Amniotic stem cell (primary cell): ENCODE results near the gene AGAP1.

ENCODE experiments used
- DNase-seq: peaks from one replicate; lab custom pipeline; 2025; lab: John Stamatoyannopoulos, UW

Gene AGAP1

GRCh38 chr2:235508371-235509160 lies 14.7 kb downstream of the AGAP1 start:
- no peak for DNase-seq

DNA sequence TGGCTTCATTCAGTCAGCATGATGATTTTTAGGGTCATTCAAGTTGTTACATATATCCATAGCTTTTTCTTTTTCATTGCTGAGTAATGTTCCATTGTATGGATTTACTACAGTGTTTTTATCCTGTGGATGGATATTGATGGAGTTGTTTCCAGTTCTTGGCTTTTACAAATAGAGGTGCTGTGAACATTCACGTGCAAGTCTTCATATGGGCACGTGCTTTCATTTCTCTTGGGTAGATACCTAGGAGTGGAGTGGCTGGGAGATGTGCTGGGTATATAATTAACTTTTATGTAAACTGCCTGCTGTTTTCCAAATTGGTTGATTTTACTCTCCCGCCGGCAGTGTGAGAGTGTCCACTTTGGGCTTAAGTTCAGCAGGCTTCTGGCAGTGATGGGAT lies 16.5 kb downstream of the AGAP1 start:
- DNase-seq: no peak

DNA sequence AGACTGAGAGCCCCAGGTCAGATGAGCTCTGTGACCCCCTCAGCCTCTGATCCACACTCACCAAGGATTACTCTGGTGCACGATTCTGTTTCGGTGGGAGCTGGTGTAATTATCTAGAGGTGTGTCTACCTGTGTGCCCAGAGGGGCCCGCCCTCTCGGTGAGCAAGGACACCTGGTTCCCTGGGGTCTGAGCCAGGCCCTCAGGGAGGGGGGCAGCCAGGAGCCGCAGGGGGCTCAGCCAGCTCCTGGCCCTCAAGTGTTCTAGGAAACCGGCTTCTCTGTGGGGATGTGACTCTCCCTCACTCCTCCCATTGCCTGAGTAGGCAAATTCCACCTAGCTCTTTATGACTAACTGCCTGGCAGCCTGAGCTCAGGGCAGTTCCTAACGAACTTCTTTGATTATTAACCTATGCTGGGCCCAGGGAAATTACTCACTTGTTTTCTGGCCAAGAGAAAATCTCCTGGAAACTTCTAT lies 17.4 kb downstream of the AGAP1 start:
- DNase-seq: peak; percentile 9

DNA sequence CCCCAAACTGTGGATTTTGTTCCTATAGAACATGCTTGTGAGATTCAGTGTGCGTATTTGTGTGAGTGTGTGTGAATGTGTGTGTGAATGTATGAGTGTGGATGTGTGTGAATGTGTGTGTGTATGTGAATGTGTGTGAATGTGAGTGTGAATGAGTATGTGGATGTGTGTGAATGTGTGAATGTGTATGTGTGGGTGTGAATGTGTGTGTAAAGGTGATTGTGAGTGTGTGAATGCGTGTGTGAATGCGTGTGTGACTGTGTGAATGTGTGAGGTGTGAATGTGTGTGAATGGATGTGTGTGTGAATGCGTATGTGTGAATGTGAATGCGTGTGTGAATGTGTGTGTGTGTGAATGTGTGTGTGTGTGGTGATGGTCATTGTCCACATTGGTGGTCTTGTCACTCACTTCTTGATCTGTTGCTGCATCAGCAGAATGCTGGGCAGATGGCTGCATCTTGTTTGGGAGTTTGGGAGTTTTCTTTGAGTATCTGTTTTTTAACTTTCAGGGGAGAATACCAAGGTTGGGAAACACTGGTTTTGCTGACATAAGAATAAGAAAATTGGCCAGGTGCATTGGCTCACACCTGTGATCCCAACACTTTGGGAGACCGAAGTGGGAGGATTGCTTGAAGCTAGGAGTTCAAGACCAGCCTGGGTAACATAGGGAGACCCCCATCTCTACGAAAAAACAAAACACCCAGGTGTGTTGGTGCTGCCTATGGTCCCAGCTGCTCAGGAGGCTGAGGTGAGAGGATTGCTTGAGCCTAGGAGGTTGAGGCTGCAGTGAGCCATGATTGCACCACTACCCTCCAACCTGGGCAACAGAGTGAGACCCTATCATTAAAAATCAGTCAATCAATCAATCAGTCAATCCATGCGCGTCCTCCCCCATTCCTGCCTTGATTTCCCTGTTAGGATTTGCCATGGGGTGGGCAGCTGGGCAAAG lies 18.2 kb downstream of the AGAP1 start:
- no peak for DNase-seq

DNA sequence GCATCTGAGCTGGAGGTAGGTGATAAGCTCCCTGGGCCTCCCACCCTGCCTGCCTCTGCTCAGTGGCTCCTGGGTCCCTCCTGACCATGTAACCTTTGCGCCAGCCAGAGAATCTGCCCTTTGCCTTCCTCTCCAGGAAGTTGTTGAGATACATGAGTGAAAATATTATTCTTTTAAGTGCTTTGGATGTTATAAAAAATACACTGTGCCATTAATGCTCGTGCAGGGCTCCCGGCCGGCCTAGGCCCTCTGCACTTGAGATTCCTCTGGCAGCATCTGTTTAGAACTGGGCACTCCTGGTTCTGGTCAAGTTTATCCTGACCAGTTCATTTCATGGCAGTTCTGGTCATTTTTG lies 18.8 kb downstream of the AGAP1 start:
- DNase-seq: no peak

DNA sequence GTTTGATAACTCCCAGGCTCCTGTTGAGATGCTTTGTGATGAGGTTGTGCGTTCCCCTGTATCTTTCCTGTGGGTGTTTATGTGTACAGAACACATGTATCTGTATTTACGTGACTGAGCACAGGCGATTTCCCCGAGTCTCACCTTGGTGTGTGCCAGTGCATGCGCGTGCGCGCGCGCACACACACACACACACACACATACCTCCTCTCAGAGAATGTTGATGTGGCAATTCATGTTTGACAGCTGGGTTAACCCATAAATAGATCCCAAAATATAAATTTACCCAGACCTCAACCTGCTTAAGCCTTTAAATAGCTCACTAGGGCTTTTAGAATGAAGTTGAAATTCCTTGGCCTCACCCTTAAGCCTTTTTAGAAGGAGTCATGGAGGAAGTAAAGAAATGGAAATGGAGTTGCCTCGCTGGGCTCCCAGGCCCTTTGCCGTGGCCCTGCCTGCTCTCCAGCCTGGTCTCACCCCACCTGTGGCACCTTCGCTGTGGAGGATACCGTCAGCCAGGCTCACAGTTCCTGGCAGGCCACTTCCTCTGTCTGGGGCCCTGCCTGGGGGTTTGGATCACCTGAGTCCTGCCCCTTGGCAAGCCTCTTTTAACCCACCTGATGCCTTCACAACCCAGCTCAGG lies 20.3 kb downstream of the AGAP1 start:
- no peak for DNase-seq

DNA sequence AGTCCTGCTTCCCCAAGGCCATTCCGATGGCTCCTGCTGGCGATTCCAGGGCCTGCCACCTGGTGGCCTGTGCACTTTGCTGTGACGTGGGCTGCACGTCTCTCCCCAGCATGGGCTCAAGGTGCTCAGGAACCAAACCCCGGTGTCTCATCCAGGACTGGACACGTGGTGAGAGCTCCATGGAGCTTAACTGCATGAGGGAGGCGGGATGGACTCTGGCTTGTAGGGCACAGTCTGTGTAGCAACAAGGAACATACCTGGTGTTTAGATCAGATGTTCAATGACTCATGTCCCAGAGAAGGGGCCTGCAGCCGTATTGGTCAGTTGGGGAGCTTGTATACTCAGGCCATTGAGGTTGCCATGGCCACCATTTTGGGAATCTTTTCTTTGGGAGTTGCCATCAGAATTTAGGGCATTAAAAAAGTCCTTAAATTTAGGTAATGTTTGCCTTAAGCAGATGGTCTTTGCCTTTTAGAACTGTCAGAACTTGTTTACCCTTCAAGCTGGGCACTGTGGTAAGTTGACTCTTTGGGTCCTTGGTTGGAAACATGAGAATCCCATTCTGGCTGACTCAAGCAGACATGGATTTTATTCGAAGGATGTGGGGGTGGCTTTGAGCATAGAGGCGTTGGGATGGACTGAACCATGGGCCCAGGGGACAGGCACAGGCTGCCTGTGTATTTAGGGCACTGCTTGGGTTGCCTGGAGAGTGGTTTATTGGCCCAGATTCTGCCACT lies 21.0 kb downstream of the AGAP1 start:
- no peak for DNase-seq

- DNase-seq: no peak
Measured at GRCh38 chr2:235515364-235515742, 21.5 kb downstream of the AGAP1 start.

GRCh38 chr2:235515821-235516220 lies 22.0 kb downstream of the AGAP1 start:
- no peak for DNase-seq

DNA sequence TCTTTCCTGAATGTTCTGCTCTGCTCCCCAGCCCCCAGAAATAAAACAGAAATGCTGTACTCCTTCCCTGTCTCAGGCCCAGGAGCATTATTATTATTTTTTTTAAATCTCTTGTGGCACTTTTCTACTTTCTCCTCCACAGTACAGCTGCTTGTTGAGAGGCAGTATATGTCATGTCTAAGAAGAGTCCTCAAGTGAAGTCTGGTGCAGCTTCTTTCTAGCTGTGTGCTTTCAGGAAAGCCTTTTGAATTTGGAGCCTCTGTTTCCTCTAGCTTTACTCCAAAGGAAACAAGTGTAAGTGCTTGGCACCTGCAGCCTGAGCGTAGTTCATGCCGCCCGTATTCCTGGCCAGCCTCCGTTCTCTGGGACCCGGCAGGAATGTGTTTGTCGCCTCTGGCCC lies 22.4 kb downstream of the AGAP1 start:
- DNase-seq: no peak

- no peak for DNase-seq
Measured at GRCh38 chr2:235518322-235519090, 24.7 kb downstream of the AGAP1 start.

- DNase-seq: no peak
Measured at GRCh38 chr2:235520787-235521186, 26.9 kb downstream of the AGAP1 start.

DNA sequence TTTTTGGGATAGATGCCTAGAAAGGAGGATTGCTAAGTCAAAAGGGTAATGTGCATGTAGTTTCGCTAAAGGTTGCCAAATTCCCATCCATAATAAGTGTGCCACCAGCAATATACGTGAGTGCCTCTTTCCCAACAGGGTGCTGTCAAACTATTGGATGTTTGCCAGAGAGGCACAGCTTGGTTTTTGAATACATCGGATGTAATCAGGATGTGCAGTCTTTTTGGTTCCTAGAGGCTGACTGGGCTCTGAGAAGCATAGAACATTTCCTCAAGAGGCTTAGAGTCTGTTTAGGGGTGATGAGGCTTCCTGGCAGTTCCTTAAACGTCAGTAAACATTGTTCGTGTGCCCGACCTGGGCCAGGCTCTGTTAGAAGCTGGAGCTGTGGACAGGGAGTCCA lies 28.0 kb downstream of the AGAP1 start:
- DNase-seq: no peak

DNA sequence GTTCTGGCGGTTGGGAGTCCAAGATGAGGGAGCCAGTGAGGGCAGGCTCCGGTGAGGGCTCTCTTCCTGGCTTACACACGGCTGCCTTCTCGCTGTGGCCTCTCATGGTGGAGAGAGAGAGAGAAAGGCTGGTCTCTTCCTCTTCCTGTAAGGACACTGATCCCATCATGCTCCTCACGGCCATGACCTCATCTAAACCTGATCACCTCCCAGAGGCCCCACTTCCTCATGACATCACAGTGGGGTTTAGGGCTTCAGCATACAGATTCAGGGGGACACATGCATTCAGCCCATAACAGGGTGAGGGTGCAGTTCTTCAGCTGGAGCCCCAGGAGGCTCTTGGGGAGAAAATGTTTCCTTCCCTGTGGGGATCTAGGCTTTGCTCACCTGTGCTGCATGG lies 29.2 kb downstream of the AGAP1 start:
- no peak for DNase-seq

DNA sequence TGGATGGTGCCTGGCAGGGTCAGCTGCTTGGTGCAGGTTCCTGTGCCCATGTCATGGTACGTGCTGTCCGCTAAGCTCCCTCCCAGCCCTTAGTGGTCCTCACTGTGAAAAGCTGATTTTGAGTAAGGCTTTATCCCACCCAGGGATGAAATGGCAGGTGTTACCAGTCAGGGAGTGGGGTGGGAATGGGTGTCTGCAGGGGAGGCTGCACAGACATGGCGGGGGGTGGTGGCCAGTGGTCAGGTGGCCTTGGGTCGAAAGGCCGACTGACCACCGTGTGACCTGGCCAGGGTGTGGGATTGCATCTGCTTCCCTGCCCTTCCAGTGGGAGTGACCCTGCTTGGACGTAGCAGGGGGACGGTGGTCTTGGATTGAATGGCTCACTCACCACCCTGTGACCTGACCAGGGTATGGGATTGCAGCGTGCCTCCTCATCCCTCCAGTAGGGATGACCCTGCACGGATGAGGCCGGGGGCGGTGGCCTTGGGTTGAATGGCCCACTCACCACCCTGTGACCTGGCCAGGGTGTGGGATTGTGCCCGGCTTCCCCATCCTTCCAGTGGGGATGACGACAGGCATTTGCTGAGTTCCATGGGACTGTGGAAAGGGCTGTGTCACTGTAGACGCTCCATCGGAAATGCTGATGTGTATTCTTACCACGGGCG lies 29.8 kb downstream of the AGAP1 start:
- DNase-seq: no peak

- no peak for DNase-seq
Measured at GRCh38 chr2:235526166-235526565, 32.3 kb downstream of the AGAP1 start.

- no peak for DNase-seq
Measured at GRCh38 chr2:235527806-235528469, 34.1 kb downstream of the AGAP1 start.

- DNase-seq: no peak
Measured at GRCh38 chr2:235529621-235530020, 35.8 kb downstream of the AGAP1 start.

GRCh38 chr2:235530735-235531134 lies 36.9 kb downstream of the AGAP1 start:
- DNase-seq: no peak

DNA sequence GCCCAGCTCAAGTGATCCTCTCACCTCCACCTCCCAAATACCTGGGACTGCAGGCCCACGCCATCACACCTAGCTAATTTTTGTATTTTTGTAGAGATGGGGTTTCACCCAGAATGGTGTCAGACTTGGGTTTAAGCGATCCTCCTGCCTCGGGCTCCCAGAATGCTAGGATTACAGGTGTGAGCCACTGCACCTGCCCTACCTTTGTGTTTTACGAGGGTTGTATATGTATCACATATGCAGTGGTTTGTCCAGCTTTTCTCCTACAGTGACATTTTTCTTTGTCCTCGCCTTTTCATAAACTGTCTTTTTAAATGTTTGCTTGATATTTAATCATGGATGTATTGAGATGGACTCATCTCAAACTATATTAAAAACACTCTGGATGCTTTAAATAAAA lies 38.5 kb downstream of the AGAP1 start:
- no peak for DNase-seq
